Head of caudate nucleus (tissue), 42 donors: ENCODE measurements around the gene DPY19L2.
"Not testable (repeated sequence)": the region's sequence is repeated elsewhere in the genome, so short reads cannot be mapped to it uniquely, and the experiment has no call there.

ENCODE experiments used
- DNase-seq, 42 donors: peaks; one replicate each; pipeline versions ENCODE4 v3.0.0 to v3.0.0-alpha.2; 2020 to 2021; ENCODE audit warnings: mixed read lengths in 7 of 42
- intact Hi-C: fragments of 100-400 bp; cut with DNase I; formaldehyde crosslinking; loops from one replicate; pipeline ENCODE4 v1.15.0; 2022

DPY19L2 gene

DNA sequence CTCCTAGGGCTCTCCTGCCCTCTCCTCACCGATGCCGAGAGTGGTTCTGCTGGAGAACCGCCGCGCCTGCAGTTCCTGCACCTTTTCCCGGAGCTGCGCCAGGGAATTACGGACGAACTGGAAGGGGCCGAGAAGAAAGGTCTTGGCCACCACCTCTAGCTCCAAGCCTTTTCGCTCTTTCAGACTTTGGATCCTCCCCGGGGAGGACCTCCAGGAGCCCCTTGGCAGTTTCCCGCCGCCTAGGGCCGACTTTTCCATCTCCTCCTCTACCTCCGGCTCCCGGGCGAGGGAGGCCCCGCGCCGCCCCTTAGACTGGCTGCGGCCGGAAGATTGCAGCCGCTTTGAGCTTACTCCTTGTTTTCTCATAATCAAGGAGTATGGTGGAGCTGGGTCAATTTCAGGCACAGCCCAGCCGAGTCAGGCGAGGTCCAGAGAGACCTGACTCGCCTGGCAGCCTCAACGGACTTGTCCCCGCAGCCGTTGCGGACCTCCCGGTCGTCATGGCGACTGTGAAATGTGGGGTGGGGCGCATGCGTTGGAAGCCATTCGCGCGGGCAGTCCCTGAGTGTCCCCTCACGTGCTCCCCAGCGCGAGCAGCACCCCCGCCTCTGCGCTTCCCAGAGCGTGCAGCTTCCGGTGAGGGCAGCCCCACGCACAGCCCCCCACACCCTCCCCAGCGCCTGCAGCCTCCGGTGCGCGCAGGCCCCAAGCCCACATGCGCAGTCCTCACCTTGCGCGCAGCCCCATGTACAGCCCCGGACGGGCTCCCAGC, at the start of gene DPY19L2:
Gene DPY19L2, minus strand, starts transcription at position 466 of the 772 bp plus-strand sequence. Its CDS starts 100 bp downstream, at position 366.
- intact Hi-C loops = no loop called here
- DNase-seq = peak; percentile 23 to 89 (median 80)

DNA sequence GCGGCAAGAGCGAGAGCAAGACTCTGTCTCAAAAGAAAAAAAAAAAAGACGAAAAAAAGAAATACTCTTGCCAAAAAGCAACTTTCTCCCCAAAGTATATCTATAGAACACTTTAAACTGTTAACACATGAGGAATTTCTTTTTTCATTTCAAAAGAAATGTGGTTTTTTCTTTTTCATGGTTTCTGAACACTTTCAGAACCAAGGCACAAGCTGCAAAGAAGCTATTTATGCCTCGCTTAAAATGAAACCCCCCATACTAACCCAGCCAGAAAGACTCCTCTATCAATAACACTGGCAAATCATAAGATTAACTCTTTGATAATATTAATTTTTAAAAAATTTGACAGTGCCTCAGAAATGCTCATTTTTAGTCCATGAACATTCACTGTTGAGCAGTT, 48.6 kb upstream of the DPY19L2 start:
- intact Hi-C loops, DNase-seq: not testable (repeated sequence)

DNA sequence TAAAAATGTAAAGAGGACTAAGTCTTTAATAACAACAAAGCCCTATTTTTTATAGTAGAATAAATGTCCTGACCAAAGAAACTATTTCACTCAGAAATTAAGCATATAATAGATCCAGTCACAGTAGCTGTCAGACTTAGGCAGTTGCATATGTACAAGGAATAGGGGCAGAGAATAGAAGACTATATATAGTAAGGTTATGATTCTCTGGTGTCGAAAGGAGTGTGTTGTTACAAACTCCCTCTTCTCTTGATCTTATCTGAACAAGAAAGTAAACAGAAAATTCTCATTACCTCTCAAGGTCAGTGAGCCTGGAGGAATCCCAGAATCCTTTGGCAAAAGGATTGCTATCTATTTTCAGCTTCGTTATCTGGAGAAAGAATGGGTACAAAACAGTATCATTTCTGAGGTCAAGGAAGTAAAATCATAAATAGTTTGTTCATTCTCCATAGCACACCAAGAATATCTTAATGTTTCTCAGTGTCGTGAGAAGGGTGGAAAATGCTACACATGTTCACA, 46.9 kb upstream of the DPY19L2 start:
- DNase-seq, intact Hi-C loops: not testable (repeated sequence)

DNA sequence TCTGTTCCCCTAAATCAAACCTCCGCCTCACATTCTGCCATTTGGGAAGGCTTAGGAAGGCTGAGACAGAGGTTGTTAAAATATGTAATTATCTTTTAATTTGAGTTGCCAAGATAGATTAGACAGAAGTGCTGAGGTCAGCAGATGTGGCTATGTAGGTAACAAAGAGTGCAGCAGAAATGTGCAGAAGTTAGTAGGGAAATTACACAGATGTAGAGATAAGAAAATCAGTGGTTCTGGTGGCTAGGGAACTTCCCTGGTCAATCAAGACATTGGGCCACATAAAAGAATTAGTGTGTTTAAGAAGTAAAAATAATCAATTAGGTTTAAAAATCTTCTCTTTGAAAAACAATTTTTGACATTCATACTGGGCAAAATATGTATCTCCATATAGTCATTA, 46.1 kb upstream of the DPY19L2 start:
- DNase-seq, intact Hi-C loops: not testable (repeated sequence)

DNA sequence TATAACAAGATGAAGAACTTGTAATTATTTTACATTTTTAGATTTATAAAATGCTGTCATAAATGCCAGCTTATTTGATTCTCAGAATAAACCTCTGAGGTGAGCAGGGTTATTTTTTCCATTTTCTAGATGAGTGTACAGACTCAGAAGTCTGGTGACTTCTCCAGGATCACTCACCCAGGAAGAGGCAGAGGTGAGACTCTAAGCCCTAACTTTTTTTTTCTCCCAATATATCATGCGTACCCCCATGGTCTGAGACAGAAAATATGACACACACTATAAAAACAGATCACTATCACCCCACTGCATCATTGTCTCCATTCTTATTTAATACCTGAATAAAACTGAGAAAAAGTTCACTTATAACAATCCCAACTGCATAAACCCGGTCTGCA, 45.4 kb upstream of the DPY19L2 start:
- intact Hi-C loops, DNase-seq: not testable (repeated sequence)

DNA sequence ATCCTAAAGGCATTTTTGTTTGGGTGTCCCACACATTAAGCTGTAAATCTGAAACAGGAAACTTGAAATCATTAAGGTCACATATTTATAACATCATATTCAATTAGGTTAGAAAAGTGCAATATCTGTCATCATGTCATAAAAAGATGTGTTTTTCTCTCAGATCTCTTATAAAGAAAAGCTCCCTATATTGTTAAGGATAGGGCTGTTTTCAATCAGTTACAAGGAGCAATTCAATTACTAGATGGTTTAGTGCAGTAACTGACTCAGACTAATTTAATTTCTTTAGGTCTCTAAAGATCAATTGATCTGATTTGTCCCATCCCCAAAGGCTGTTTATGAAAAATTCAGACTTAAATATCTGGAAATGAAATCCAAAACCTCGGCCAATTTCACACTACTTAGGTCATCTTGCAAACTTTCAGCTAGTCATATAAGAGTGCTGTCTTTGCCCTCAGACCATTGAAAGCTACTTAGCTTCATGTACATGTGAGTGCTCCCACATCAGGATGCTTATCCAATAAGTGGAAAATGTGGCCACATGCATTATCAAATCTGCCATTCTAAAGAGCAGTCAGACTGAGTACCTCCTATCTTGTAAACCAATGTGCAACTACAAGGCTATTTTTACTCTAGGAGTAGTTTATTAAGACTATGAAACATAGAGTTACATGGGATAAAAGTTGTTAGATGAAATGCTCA, 44.8 kb upstream of the DPY19L2 start:
- DNase-seq, intact Hi-C loops: not testable (repeated sequence)

DNA sequence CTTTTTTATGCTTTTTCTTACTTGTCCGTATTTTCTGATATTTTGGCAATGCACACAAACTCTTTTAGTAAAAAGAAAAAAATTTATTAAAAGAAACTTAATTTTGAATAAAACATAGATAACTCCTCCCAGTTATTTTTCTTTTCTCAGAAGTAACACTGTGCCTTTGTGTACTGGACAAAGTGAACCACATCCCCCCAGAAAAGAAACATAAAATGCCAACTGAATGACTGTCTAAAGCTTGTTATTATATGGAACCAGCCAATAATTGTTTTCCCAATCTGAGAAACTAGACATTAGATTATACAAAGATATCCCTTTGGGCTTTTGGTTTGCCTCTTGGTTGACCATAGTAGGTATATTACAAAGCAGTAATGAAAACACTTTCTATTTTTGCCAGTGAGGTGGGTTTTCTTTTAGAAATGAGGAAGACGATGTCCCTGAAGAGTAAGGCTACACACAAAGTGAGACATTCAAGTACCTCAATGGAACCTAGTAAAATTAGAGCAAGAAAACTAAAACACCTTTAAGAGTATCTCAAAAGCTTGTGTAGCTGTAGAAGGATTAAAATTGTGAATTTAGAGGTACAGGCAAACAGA, 44.2 kb upstream of the DPY19L2 start:
- DNase-seq, intact Hi-C loops: not testable (repeated sequence)

DNA sequence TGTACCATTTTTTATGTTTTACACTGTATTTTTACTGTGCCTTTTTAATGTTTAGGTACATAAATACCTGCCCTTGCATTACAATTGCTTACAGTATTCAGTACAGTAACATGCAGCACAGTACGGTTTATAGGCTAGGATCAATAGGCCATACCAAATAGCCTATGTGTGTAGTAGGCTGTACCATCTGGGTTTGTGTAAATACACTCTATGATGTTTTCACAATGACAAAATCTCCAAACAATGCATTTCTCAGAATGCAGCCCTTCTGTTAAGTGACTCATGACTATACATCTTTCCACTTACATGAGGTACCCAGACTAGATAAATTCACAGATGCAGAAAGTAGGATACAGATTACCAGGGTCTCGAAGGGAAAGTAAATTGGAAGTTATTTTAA, 43.0 kb upstream of the DPY19L2 start:
- DNase-seq, intact Hi-C loops: not testable (repeated sequence)

DNA sequence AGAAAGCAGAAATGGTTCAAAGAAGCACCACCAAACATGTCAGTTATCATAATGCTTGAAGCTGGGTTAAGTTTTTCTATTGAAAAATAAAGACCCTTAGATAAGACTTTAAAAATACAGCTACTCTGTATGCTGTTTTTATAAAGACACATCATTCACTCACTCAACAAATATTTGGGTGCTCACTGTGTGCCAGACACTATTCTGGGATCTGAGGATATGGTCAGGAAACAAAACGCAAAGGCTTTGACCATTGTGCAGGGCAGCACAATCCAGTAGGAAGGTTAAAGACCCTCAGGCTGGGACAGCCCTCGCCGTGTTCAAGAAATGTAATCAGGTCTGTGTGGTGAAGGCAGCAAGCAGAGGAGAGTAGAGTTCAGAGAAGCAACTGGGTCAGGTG, 38.0 kb upstream of the DPY19L2 start:
- intact Hi-C loops = no loop called here
- no peak for DNase-seq

DNA sequence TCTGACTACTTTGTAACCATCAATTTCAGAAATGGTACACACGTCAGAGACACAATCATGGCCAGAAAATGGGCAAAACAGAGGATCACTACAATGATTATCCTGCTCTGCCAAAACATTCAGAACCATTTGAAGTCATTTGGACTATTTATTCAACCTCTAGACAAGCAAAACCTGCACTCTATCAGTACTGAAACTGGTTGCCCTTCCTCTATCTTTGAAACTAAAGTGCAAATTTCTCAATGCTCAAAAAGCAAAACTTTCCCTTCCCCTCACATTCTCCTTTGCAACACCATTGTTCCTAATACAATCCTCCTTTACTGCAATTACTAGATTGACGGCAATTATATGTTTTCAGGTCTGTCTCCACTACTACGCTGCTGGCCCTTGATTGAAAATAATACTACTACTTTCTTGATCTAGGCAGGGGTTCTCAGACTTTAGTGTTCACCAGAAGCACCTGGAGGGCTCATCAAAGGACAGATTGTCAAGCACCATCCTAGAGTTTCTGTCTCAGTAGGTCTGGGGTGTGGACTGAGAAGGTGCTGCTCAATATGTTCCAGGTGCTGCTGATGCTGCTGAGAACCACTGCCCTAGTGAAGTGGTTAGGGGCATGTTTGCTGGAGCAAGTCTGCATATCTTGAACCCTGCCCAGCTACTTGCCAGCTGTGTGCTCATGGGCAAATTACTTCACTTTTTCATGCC, 31.5 kb upstream of the DPY19L2 start:
- intact Hi-C loops, DNase-seq: not testable (repeated sequence)

DNA sequence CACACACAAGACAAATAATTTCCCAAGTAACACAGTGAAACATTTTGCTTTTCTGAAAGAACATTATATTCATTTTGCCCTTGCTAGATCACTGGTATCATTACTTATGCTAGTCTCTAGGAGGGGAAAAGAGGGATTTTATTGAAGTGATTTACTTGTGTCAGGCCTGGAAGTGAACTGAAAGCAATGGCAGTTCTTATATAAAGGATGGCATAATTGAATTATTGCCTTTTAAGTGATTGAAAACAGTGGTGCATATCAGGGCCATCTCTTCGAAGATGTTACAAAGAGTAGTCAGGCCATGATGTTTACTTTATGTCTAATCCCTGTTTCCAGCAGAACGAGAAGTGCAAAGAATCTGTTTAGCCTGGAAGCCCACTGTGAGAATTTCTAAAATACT, 30.7 kb upstream of the DPY19L2 start:
- DNase-seq, intact Hi-C loops: not testable (repeated sequence)

DNA sequence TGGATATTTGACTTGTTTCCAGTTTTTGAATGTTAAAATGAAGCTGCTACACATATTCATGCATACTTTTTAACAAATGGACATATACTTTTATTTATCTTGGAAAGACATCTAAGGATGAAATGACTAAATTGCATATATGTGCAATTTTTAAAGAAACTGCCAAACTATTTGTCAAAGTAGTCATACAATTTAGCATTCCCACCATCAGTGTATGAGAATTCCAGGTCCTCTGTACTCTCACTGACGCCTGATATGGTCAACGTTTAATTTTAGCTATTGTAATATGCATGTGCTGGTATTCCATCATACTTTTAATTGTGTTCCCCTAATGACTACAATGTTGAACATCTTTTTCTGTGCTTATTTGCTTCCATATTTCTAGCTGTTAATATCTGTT, 22.5 kb upstream of the DPY19L2 start:
- intact Hi-C loops = not testable (repeated sequence)

DNA sequence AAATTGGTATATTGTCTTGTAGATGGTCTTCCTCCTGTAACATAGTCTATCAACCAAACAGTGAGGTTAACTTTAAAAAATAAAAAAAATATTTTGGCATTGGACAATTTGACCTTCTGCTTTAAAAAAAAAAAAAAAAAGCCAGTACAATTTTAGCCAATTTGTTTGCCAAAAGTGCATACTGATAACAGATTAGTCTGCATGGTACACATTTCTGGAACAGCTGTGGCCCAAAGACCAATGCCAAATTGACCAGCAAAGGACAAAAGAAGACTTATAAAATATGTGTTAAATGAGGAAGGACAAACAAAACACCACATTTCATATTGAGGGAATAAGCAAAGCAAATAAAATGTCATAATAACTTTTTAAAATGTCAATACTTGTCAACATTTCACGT, 20.8 kb upstream of the DPY19L2 start:
- intact Hi-C loops, DNase-seq: not testable (repeated sequence)

More for the DNA sequence above, 22.5 kb upstream of the DPY19L2 start:
- DNase-seq = not testable (repeated sequence)

DNA sequence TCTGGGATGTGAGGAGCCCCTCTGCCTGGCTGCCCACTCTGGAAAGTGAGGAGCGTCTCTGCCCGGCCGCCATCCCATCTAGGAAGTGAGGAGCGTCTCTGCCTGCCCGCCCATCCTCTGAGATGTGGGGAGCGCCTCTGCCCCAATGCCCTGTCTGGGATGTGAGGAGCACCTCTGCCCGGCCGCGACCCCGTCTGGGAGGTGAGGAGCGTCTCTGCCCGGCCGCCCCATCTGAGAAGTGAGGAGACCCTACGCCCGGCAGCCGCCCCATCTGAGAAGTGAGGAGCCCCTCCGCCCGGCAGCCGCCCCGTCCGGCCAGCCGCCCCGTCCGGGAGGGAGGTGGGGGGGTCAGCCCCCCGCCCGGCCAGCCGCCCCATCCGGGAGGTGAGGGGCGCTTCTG, 18.3 kb upstream of the DPY19L2 start:
- intact Hi-C loops, DNase-seq: not testable (repeated sequence)

DNA sequence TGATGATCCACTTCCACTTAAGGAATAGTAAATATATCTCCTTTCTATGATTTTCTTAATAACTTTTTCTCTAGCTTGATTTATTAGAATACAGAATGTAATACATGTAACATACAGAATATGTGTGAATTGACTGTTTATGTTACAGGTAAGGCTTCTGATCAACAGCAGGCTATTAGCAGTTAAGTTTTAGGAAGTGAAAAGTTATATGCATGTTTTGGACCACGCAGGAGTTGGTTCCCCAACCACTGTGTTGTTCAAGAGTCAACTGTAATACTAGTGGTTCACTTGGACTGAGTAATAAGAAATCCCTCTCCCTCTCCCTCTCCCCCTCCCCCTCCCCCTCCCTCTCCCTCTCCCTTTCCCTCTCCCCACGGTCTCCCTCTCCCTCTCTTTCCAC, 17.5 kb upstream of the DPY19L2 start:
- intact Hi-C loops, DNase-seq: not testable (repeated sequence)

DNA sequence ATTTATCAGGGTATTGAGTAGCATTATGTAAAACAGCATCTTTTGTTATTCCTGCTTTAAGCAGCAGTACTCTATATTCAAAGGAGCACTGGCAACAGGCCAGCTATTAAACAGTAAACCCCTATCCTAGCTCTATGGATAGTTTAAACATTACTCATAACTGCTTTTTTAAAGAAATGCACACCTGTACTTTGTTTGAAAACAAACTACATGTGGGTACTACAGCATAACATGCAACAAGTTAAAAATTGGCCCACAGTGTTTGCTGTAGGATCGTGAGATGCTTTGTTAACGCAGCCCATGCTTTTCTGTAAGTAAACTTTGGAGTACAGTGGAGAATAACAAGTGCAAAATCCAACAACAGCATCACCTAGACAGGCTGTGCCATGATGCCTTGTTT, 14.3 kb upstream of the DPY19L2 start:
- intact Hi-C loops, DNase-seq: not testable (repeated sequence)

DNA sequence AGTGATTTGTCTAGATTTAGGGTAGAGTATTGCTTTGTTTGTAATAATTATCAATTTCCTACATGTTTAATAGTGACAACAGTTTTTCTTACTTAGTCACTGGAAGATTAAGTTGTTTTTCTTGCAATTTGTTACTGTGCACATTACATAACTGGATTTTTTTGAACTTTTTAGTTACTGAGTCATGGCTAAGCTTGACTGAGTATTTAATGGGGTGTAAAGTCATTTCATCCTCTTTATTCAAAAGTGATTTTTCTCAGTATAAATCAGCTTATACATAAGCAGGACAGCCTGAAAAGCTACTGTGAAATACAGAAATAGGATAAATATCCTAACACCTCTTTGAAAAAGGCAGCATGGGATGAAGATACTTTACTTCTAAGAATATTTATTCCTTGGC, 12.5 kb upstream of the DPY19L2 start:
- DNase-seq, intact Hi-C loops: not testable (repeated sequence)

DNA sequence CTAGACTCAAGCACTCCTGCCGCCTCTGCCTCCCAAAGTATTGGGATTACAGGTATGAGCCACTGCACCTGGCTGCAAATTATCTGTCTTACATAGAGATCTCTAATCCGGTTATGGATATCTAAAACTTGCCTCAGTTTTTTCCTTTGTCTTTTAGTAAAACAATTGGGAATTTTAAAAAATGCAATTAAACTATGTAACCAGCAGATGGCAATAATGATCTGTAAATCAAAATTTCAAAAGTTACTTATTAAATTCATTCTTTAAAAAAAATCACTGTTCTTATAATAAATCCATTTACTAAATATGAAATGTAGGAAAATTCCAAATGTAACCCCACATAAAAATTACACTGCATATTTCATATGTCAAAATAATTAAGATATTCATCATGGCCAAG, 4.3 kb upstream of the DPY19L2 start:
- DNase-seq, intact Hi-C loops: not testable (repeated sequence)

DNA sequence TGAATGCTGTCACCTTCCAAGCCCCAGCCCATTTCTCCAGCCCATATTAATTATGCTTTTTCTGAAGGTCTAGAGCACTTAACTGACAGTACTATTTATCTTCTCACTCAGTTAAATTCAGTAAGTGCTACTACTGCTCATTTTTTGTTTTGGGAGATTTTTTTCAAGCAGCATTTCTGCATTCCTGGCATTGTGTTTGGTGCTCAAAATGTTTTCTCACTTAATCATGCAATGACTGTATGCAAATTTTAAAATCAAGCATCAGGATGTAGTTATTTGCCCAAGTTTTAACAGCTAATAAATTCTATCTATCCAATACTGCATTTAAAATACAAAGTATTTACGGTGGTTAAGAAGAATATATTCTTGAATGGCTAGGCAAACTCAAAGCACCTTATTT, 1.6 kb upstream of the DPY19L2 start:
- intact Hi-C loops, DNase-seq: not testable (repeated sequence)
